Gastroesophageal sphincter (tissue), 3 donors: ENCODE measurements around the gene PTCH1.

Experiments used
- CTCF ChIP-seq, 4 experiments: fragments of 200-600 bp in 2 of 4; fragments of 450-650 bp in 2 of 4; sonication (generic) in 1 of 4; IDR thresholded peaks; one replicate each; pipeline ENCODE4 v1.5.1; 2017 to 2019; ENCODE audit warnings: antibody characterized with exemption in 4 of 4, mild to moderate bottlenecking in 2 of 4, moderate library complexity in 2 of 4
- EP300 ChIP-seq: sonication (generic); formaldehyde crosslinking; IDR thresholded peaks from one replicate; pipeline ENCODE4 v1.6.1; 2017; ENCODE audit warnings: antibody characterized with exemption, mild to moderate bottlenecking
- POLR2A ChIP-seq, 2 donors: fragments of 450-650 bp; IDR thresholded peaks; one replicate each; pipeline ENCODE4 v1.6.1; 2017; ENCODE audit warnings: antibody characterized with exemption in 2 of 2, mild to moderate bottlenecking in 2 of 2, moderate library complexity in 1 of 2
- POLR2AphosphoS5 ChIP-seq: sonication (generic); formaldehyde crosslinking; IDR thresholded peaks from one replicate; pipeline ENCODE4 v1.6.1; 2017; ENCODE audit warnings: antibody characterized with exemption

GRCh38 chr9:95486318-95486717 lies 30.5 kb downstream of the PTCH1 start:
- TF ChIP-seq CTCF (IDR thresholded peaks at IDR 0.05) (no peak), POLR2AphosphoS5 (no peak), POLR2A (IDR thresholded peaks at IDR 0.05) (no peak), EP300 (no peak)
